Hematopoietic multipotent progenitor cell treated with erythropoietin and hydrocortisone succinate and interleukin-3 and kit ligand, for 4 days (in vitro differentiated cells): ENCODE results near the gene PTGES2.

Experiments used
- DNase-seq: peaks from one replicate; pipeline ENCODE4 v3.0.0-alpha.2; 2015

Gene PTGES2

DNA sequence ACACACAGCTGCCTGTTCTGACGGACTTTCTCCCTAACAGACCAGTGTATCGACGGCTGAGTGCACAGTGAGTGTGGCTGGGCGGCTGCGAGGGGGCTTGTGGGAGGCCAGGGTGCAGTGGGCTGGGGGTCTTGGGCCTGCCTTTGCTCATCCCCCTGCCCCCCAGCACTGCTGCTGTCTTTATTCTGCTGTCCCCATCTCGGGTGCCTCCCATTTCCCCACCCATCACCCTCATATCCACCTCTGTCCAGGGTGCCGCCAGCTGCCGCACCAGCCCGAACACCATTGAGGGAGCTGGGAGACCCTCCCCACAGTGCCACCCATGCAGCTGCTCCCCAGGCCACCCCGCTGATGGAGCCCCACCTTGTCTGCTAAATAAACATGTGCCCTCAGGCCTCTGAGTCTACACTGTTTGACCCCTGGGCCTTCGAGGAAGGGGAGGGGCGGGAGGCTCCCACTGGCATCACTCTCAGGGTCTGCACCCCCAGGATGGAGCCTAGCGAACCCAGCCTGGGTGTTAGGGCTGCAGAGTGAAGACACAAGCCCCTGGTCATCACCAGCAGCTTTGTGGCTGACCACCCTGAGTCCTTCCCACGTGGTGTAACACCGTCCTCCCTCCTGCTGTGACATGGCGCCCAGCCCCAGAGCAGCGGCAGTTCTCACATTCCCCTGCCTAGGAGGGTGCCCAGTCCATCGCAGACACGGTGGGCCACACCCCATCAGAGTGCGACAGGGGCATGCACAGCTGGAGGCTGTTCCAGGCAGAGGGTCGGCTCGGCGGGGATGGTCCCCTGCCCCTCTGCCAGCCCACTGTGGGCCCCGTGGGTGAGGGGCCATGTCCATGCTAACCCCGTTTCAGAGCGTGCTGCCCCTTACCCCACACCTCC, 25.8 kb upstream of the PTGES2 start:
- DNase-seq = no peak

DNA sequence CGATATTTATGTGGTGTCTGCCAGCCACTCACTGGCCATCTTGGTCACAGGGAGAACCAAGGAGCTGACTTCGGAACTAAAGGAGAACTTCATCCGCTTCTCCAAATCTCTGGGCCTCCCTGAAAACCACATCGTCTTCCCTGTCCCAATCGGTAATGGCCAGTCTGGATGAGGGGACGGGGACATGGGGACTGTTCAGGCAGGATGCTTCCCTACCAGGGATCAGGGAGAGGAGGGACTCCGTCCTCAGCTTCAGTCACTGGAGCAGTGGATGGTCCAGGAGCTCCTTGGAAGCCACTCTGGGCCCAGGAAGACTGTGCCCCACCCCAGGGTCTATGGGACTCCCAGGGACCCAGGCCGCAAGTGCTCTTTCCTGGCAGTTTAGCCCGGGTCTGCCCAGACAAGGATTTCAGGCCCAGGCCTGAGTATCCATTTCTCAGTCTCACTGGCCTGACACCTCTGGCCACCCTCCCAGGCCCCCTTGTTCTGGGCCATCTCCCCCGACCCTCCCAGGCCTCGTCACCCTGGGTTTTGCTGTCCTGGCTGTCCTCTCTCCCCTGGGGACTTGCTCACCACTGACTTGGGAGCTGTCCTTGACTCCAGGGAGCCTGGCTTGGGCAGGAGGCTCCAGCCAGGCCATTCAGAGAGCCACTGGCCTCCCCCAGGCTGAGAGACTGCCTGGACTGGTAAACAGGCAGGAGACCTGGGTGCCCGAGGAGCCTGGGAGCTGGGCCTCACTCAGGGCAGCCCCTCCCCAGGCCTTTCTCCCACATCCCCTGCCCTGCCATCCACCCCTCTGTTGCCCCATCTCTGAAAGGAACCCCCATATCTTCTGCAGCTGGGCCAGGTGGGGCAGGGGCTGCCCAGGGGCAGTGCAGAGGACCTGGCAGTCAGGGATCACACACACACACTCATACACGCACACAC, 24.9 kb upstream of the PTGES2 start:
- DNase-seq = no peak

DNA sequence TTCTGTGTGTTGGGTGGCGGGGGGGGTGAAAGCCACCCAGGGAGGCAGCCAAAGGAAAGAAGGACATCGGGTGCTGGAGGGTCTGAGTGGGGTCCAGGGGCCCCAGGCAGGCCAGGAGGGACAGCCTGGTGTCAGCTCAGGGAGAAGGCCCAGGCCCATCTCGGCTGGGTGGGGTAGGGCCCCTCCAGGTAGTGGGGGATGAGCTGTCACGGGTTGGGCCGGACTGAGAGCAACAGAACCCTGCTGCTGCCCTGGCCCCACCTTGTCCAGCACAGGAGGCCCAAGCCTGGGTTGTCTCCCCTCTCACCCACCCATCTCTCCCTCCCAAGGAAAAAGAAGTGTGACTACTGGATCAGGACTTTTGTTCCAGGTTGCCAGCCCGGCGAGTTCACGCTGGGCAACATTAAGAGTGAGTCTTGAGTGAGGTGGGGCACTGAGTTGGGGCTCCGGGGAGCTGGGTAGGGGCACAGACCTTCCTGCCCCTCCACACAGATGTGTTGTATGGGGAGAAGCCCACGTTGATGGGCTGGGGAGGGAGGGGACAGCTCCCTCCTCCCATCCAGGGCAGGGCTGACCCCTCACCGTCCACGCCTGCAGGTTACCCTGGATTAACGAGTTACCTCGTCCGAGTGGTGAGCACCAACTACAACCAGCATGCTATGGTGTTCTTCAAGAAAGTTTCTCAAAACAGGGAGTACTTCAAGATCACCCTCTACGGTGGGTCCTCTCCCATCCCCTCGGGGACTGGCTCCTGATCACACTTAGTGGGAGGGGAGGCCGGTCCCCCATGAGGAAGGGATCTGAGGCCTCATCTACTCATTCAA, 24.0 kb upstream of the PTGES2 start:
- no peak for DNase-seq

GRCh38 chr9:128150594-128151308, 23.2 kb upstream of the PTGES2 start:
- DNase-seq = peak; percentile 81

DNA sequence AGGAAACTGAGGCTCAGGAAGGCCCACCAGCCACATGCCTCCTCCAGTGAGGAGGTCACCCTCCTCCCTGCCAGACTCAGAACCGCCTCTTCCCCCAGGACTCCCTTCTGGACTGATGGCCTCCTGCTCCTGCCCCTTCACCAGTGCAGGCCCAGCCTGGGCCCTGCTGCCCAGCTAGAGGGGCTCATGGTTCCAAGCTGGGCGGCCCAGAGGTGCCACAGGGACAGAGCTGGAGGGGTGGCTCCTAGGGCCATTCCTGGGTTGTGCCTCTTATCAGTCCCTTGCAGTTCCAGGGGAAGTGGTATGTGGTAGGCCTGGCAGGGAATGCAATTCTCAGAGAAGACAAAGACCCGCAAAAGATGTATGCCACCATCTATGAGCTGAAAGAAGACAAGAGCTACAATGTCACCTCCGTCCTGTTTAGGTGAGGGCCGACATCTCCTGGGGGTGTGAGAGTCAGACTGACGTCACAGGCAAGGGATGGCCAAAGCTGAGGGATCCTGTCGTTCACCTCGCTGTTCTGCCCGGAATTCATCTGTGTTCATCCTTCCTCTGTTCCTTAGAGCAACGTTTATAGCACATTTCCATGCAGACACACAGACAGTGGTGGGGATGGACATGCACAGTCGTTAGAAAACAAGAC, 22.5 kb upstream of the PTGES2 start:
- peak; percentile 93 for DNase-seq

DNA sequence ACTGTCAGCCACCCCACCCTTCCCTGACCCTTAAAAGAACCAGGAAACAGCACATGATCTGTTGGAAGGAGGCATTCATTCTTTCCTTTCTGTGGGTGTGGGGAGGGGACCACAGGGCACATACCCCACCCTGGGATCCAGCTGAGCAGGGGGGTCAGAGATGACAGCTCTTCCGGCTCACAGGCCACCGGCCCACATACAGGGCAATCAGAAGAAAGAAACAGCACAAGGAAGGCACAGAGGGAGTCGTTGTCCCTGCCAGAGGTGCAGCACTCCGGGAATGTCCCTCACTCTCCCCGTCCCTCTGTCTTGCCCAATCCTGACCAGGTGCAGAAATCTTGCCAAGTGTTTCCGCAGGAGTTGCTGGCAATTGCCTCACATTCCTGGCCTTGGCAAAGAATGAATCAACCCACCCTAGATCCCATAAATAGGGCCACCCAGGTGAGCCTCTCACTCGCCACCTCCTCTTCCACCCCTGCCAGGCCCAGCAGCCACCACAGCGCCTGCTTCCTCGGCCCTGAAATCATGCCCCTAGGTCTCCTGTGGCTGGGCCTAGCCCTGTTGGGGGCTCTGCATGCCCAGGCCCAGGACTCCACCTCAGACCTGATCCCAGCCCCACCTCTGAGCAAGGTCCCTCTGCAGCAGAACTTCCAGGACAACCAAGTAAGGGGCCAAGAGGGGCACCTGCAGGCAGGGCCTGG, 21.6 kb upstream of the PTGES2 start, which contains the start of gene LCN2:
Gene LCN2, plus strand, starts transcription at position 453 of the 701 bp plus-strand sequence. Its CDS starts 73 bp downstream, at position 526.
- no peak for DNase-seq

DNA sequence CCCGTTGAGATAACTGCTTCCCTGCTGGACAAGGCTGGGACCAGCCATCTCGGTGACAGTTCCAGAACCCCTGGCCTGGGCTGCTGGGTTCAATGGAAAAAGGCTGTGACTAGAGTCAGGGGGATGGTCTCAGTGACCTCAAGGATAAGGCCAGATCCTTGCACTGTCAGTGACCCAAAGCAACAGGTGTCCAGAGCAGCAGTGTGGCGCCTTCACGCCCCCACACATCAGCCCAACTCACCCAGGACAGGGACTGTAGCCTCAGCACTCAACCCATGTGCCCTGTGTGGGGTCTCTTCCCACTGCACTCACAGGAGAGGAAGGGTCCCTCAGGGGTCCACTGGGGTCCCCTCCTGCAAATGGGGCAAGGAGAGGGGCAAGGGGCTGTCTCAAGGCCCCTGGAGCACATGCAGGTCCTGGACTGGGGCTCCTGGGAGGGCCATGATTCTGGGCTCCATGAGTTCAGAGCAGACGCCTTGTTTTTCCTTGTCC, 21.0 kb upstream of the PTGES2 start:
- DNase-seq = no peak

DNA sequence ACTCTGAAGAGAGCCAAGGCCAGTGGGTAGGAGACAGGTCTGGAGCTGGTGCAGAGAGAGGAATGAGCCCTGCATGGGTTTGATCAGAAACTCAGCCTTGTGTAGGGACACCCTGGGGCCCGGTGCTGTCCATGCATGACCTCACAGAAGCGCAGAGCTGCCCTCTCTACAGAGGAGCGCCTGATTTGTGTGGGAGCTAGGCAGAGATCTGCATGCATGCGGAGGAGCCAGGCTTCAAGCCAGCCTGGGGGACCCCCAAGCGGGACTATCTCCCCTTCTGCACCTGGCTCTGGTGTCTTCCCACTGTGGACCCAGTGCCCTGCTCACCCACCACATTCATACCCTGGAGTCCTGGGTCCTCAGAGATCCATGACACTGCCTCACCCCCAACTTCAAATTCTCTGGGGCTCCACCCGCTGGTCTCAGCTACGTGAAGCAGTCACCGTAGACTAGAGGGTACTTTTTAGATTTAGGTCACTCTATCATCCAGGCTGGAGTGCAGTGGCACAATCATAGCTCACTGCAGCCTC, 19.1 kb upstream of the PTGES2 start:
- no peak for DNase-seq

GRCh38 chr9:128145951-128146351, 18.4 kb upstream of the PTGES2 start:
- no peak for DNase-seq

GRCh38 chr9:128145536-128145935, 18.0 kb upstream of the PTGES2 start:
- no peak for DNase-seq

- no peak for DNase-seq
Observed at GRCh38 chr9:128144239-128145181, 17.0 kb upstream of the PTGES2 start.

DNA sequence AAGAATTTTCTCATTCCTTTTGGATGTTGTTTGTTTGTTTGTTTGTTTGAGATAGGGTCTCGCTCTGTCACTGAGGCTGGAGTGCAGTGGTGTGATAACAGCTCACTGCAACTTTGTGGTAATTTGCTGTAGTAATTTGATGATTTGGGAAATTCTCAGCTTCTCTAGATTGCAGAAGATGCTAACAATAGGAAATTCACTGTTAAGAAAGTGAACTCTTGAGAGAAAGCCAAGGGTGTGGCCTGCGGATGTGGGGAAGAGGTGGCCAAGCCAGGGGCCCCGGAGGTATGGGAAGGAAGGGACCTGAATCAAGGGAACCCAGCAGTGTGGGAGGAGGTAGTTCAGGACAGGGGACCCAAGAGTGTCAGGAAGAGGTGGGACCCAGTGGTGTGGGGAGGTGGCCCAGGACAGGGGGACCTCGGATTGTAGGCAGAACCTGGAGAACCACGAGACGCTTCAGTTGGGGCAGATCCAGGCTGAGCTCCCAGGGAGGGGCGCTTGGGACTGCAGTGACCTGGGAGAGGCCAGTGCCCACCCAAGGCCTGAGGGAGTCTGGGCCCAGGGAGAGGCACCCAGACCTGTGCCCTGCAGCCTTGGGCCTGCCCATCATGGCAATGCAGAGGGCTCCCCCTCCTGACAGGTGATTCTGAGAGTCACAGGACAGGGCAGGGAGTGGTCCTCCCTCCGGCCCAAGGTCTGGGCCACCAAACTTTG, 16.2 kb upstream of the PTGES2 start:
- DNase-seq = peak; percentile 49

- no peak for DNase-seq
Observed at GRCh38 chr9:128142596-128142995, 15.1 kb upstream of the PTGES2 start.

DNA sequence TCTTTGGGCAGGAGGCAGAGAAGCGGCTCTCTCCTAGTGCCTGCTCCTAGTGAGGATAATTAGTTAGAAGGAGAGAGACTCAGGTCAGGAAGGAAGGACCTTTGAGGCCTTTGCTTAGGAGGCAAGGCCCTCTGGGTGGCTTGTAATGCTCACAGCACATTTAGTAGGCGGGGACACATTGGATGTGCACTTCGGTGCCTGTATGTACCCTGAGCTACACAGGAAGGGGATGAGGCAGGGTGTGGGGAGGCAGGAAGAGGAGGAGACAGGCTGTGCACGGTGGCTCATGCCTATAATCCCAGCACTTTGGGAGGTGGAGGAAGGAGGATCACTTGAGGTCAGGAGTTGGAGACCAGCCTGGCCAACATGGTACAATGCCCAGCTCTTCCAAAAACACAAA, 14.5 kb upstream of the PTGES2 start:
- peak; percentile 63 for DNase-seq

DNA sequence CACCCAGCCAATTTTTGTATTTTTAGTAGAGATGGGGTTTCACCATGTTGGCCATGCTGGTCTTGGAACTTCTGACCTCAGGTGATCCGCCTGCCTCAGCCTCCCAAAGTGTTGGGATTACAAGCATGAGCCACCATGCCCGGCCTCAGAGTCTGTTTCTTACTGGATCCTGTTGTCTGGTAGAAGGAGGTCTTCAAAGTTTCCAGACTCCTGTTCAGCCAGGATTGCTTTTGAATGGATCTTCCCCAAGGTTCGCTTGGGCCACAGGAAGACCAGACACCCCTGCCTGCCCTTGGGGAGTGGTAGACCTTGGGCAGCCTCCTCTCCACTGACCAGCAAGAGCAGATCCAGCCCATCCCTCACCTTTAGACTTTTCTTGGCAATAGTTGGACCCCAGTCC, 14.1 kb upstream of the PTGES2 start:
- DNase-seq = no peak

- no peak for DNase-seq
Observed at GRCh38 chr9:128139621-128140020, 12.1 kb upstream of the PTGES2 start.

GRCh38 chr9:128138001-128138400, 10.5 kb upstream of the PTGES2 start:
- DNase-seq = no peak
